ENCODE results near the gene SH3BP4.

- no peak for TF ChIP-seq CTCF (conservative IDR thresholded peaks at IDR 0.05; ENCODE audit: low read length)
- no peak for TF ChIP-seq EZH2phosphoT487 (IDR thresholded peaks at IDR 0.05; ENCODE audit: borderline replicate concordance, low read depth, low read length)
Measured at GRCh38 chr2:235018838-235019237, 67.0 kb downstream of the SH3BP4 start.
